Measurements from ENCODE around the gene LRRK1.

LRRK1 gene

DNA sequence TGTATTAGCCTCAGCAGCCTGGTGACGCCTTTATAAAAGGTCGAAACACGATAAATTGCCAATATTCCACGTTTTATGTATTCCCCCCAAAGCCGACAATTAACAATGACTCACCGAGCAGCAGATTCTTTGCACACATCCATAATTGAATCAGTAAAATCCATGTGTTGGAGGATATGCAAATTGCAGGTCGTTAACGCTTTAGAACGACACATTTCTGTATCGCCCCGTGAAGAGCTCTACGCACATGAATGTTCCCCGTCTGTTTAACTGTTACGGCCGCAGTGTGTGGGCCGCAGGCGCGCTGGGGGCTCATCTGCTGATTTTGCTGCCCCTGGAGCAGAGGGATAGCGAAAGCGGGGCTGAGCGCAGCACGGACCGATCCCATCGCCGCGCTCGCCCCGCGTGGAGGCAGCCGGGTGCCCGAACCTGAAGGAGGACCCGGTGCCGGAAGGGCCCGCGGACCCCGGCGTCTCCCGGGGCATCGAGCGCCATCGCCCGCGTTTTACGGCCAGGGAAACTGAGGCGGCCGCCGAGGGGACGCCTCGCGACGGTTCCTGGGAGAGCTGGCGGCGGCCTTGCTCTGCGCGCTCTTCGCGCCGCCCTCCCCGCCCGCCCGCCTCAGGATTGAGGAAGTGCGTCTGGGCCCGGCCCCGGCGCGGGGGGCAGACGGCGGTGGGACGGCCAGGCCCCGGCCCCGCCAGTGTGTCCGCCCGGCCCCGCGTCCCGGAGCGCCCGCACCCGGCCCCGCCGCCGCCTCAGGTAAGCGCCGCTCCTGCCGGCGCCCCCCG is at the start of gene LRRK1:
Gene LRRK1, plus strand, starts transcription at position 668 of the 791 bp plus-strand sequence. CDS start 5,276 bp downstream, outside the sequence.
- peak; percentile 34 for DNase-seq

GRCh38 chr15:100873029-100873677 is 46.0 kb upstream of the LRRK1 start:
- DNase-seq = peak; percentile 65

DNA sequence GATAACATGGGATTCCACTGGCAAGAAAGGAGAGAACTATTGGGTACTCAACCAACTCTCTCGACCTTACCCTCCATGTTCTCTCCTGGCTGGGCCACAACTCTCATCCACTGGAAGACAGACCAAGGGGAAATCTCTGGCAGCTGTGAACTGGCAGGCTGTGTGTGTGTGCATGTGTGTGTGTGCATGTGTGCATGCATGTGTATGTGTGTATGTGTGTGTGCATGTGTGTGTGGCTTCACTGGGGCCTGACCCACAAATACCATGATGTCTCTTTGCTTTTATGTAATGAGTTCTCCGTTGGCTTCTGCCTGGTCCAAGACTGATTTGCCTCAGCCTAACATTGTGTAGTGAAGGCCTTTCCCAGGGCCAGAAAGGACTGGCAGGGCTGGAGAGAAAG is 43.7 kb upstream of the LRRK1 start:
- DNase-seq = no peak

DNA sequence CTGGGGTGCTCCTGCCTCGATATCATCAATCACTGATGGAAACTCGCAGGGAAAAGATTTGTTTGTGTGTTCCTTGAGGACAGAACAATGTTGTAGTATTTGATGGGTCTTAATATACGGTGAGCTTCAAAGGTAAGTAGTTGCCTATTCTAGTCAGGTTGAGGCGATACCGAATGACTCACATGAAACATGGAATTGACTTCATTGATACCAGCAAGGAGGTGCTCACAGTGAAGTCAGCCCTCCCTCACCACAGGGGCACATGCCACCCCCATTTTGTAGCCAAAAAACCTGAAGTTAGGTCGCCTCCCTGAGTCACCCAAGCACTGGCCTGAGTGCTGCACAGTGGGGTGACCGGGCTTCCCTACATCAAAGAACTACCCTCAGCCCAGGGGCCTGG is 43.2 kb upstream of the LRRK1 start:
- DNase-seq = no peak

DNA sequence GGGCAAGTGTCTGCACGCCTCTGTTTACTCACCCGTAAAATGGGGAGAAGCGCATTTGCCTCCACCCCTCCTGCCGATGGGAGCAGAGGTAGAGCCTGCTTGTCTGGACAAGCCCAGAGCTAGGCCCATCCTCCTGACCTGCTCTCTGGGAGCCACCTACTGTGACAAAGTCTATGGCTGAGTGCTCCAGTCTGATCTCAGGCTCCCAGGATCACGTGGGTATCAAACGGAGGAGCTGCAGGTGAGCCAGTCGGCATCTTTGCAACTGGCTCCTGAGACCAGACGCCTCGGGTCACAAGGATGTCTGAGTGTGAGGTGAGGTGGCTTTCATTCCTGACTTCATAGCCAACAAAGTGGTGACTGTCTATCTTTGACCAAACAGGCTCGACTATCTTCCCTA is 41.6 kb upstream of the LRRK1 start:
- DNase-seq = no peak

GRCh38 chr15:100878130-100878529 is 41.0 kb upstream of the LRRK1 start:
- no peak for DNase-seq

DNA sequence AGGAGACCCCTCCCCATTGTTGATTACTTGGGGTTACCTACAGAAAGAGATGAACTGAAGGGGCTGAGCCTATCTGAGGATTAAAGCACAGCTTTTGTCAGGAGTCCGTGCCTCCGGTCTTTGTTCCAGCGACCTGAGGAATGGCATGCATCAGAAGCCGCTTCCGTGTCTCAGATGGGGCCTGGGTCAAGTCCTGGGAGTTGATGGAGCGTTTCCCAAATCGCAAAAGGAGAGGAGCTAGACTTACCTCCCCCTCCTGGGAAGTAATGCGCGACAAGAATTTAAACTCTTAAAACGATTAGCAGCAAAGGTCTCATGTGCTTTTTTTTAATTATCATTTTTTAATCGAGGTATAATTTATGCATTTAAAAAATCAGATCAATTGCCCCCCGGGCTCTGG is 40.5 kb upstream of the LRRK1 start:
- DNase-seq = no peak

- no peak for DNase-seq
Measured at GRCh38 chr15:100879061-100879463, 40.1 kb upstream of the LRRK1 start.

GRCh38 chr15:100879464-100880138 is 39.6 kb upstream of the LRRK1 start, which contains the start of gene ALDH1A3:
TSS of gene ALDH1A3 (plus strand) at chr15:100879831. CDS start at chr15:100879908, 77 bp downstream.
- no peak for DNase-seq

DNA sequence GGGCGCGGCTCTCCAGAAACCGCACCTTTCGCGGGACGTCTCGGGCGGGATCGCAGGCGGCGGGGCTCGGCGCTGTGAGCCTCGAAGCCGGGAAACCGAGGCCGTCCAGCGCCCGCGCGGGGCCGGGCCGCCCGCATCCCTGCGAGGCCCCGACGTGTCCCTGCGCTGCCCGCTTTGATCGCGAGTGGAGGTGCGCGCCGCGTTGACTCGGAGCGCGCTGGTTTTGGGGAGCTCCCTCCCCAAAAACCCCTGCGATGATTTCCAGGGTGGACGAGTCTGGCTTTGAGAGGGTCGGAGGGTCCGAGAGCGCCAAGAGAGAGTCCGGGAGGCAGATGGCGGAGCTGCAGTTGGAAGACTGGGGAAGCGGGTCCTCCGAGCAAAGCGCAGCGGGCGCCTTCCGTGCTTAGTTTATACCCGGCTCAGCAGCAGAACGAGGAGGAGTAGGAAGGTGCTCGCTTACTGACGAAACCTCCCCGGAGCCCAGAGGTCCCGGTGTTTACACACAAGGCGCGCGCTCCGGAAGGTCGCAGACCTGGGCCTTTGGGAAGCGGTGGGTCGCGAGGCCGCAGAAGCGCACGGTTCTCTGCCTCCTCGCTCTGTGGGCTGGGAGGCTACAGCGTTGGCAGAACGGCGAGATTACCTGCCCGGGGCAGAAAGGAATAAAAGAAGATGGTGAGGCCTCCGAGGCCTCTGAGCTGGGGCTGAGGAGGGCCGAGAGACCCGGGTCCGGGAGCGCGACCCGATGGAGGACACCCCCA is 38.8 kb upstream of the LRRK1 start:
- no peak for DNase-seq

DNA sequence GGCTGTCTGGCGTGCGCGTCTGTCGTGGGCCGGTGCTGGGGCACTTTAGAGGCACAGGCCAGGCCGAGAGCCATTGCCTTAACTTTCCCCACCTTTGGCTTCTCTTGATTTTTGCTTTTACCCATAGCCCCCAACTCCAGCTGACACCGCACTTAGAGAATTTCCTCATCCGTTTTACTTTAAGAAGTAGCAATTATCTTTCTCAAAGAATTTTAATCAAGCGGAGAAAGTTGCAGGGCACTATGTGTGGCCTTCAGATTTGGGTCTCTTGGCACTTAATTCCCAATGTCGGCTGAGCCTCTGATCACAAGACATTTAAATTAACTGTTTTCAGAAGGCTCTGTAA is 38.3 kb upstream of the LRRK1 start:
- DNase-seq = no peak

DNA sequence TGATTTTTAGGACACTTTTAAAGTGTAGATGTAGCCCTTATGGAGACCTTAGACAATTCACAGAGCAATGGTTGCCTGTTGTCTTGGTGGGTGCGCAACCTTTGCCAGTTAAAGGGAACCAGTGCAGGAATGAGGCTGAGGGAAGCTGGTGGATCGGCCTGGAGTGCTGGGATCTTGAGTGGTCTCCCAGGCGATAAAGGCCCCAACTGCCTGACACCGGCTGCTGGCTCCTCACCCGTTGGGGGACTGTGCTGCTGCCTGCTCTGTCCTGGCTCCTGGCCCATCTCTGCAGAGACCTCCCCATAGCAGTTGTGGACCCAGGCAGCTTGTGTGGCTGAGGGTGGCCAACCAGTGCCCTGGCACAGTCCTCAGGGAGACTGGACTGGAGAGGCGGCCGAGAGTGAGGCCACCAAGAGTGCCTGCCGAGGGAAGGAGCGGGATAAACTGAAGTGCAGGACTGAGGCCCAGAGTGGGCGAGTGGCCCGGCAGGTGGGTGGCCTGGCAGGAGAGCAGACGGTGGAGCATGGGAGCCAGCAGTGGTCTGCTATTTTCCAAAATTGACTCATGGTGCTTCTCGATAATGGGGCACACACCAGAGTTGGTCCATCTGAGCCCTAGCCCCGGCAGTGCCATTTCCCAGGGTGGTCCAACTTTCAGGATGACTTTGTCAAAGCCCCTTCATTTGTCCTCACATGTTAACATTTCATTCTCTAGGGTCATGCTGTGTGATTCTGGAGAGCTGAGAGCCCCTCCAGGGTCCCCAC is 37.4 kb upstream of the LRRK1 start:
- no peak for DNase-seq

GRCh38 chr15:100885116-100885515 is 34.0 kb upstream of the LRRK1 start:
- no peak for DNase-seq

DNA sequence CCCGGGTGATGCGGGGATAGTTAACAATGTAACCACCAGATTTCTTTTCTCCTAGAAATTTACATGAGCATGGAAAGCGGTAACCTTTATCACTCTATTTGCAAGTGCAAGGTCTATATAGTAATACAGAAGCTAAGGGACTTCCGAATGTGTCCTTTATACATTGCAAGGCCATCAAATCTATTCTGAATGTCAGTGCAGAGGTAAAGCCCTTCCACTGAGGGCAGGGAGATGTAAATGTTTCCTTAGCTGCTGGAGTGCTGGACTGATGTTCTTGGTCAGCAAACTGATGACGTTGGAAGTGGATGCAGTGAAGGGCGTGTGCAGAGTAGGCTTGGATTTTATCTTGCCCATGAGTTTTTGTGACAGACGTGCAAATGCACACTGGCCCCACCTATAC is 33.3 kb upstream of the LRRK1 start:
- no peak for DNase-seq

- DNase-seq = no peak
Measured at GRCh38 chr15:100887211-100887913, 31.8 kb upstream of the LRRK1 start.

GRCh38 chr15:100889385-100890050 is 29.6 kb upstream of the LRRK1 start:
- no peak for DNase-seq

DNA sequence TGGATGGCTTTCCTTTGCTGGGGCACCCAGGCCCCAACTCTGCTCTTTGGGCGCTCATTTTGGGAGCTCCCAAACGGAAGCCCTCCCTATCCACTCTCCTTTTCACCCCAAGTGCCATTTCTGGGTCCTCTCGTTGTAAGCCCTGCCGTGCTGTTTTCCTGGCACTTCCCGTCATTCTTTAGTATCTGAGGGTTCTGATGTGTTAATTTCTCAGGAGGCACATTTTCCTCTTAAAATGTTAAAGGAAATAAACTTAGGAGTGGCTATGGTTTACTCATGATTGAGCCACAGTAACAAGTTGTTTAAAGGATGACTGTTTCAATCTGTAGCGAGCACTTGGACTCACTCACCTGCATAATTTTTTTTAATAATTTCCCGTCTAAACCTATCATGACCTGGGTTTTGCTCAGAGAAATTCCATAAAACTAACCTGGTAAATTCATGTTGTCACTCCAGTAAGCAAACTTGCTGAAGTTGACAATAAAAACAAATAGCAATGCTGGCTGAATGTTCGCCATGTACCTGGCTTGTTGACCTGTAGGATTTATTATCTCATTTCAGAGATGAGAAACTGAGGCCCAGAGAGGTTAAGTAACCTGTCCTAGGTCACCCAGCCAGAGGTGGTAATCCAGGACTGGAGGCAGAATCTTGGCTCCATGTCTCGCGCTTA is 29.0 kb upstream of the LRRK1 start:
- DNase-seq = no peak

GRCh38 chr15:100890850-100891249 is 28.3 kb upstream of the LRRK1 start:
- DNase-seq = no peak

- DNase-seq = peak; percentile 19
Measured at GRCh38 chr15:100891307-100892012, 27.7 kb upstream of the LRRK1 start.

GRCh38 chr15:100892013-100892355 is 27.2 kb upstream of the LRRK1 start:
- DNase-seq = no peak
